Endothelial cell of umbilical vein (primary cell): ENCODE measurements around the gene TBRG1. TPM values are rescaled to one million over a fixed set of nuclear protein-coding genes. Genes with fewer than 3 reads are reported as not detected.

Experiments used
- BruUV-seq: library from RNA; stranded (reverse); fragments of 400-500 nt; replicated peaks from 2 replicates; lab custom pipeline; 2021; lab: Mats Ljungman, UMichigan
- CTCF ChIA-PET: fragments of 300-600, 350-600 bp; sonication (Branson Sonifier 250); formaldehyde crosslinking; loops from one replicate; lab custom pipeline; 2021; ENCODE audit warnings: antibody characterized with exemption, inconsistent platforms; lab: Charles Lee
- POLR2A ChIA-PET: fragments of 300-600, 350-600 bp; sonication (Branson Sonifier 250); formaldehyde crosslinking; loops from one replicate; lab custom pipeline; 2021; ENCODE audit warnings: antibody characterized with exemption, inconsistent platforms; lab: Charles Lee
- DNase-seq: peaks from one replicate; pipeline ENCODE4 v3.0.0-alpha.2; 2011; ENCODE audit warnings: low read depth, low spot score
- FAIRE-seq: peaks from 2 replicates; lab custom pipeline; 2011; peaks lifted over from hg19 to GRCh38; lab: Jason Lieb, UNC
- H2AFZ ChIP-seq: 2 replicates; pipeline ENCODE4 v1.6.0; 2012; ENCODE audit warnings: low read depth, low read length, control low read depth, inconsistent platforms
- H3K27ac ChIP-seq: 2 replicates; pipeline ENCODE4 v1.5.1; 2011; ENCODE audit warnings: low read depth, mild to moderate bottlenecking, control low read depth, low read length, moderate library complexity; ENCODE audit not compliant: insufficient read depth
- H3K27me3 ChIP-seq, 2 experiments: 2 replicates each; pipeline versions ENCODE4 v1.6.0 to v1.6.1; 2011; ENCODE audit warnings: low read length in 2 of 2, mixed read lengths in 1 of 2; ENCODE audit not compliant: control insufficient read depth in 2 of 2, insufficient read depth in 2 of 2
- H3K36me3 ChIP-seq, 2 experiments: 2 replicates in 1 of 2; 3 replicates in 1 of 2; pipeline ENCODE4 v1.5.1; 2011; ENCODE audit warnings: low read length in 2 of 2, mild to moderate bottlenecking in 1 of 2, moderate library complexity in 1 of 2; ENCODE audit not compliant: control insufficient read depth in 2 of 2, insufficient read depth in 2 of 2; ENCODE audit errors: extremely low read depth in 1 of 2
- H3K4me1 ChIP-seq: 3 replicates; pipeline ENCODE4 v1.5.1; 2011; ENCODE audit warnings: mild to moderate bottlenecking, low read length; ENCODE audit not compliant: control insufficient read depth, insufficient read depth; ENCODE audit errors: extremely low read depth
- H3K4me2 ChIP-seq: 2 replicates; pipeline ENCODE4 v1.6.1; 2011; ENCODE audit warnings: low read length, control low read depth, mixed read lengths; ENCODE audit not compliant: insufficient read depth
- H3K4me3 ChIP-seq, 3 experiments: fragments of 200-600 bp in 1 of 3; sonication (generic), shearing (Covaris generic) in 1 of 3; replicated peaks in 1 of 3; 2 replicates each; pipeline ENCODE4 v1.5.1; 2011 to 2016; ENCODE audit warnings: control low read depth in 3 of 3, low read length in 3 of 3, mild to moderate bottlenecking in 2 of 3, inconsistent platforms in 1 of 3, low read depth in 1 of 3, moderate library complexity in 1 of 3; ENCODE audit not compliant: insufficient read depth in 1 of 3
- H3K79me2 ChIP-seq: 2 replicates; pipeline ENCODE4 v1.6.0; 2012; ENCODE audit warnings: low read length, inconsistent platforms; ENCODE audit not compliant: control insufficient read depth, insufficient read depth
- H3K9ac ChIP-seq: replicated peaks from 2 replicates; pipeline ENCODE3; 2011; ENCODE audit warnings: low read length, control low read depth; ENCODE audit not compliant: insufficient read depth; ENCODE audit errors: extremely low read depth
- H3K9me1 ChIP-seq: replicated peaks from 3 replicates; pipeline ENCODE4 v1.6.0; 2011; ENCODE audit warnings: mild to moderate bottlenecking, low read length; ENCODE audit not compliant: control insufficient read depth, insufficient read depth; ENCODE audit errors: extremely low read depth
- H3K9me3 ChIP-seq: replicated peaks from 2 replicates; pipeline ENCODE4 v1.5.1; 2012; ENCODE audit warnings: low read length, inconsistent platforms; ENCODE audit not compliant: control insufficient read depth, insufficient read depth
- H4K20me1 ChIP-seq: replicated peaks from 2 replicates; pipeline ENCODE3; 2011; ENCODE audit warnings: mild to moderate bottlenecking, low read length; ENCODE audit not compliant: control insufficient read depth, insufficient read depth; ENCODE audit errors: extremely low read depth
- EZH2 ChIP-seq: IDR thresholded peaks from 2 replicates; pipeline ENCODE4 v1.6.1; 2012; ENCODE audit warnings: borderline replicate concordance, low read depth, mild to moderate bottlenecking, moderate library complexity, low read length, inconsistent platforms; ENCODE audit not compliant: severe bottlenecking
- FOS ChIP-seq: IDR thresholded peaks from 2 replicates; pipeline ENCODE4 v1.6.1; 2011; ENCODE audit warnings: mild to moderate bottlenecking, low read length, moderate library complexity, borderline replicate concordance; ENCODE audit not compliant: insufficient read depth
- GATA2 ChIP-seq: IDR thresholded peaks from 2 replicates; pipeline ENCODE4 v1.7.0; 2011; ENCODE audit warnings: low read depth, mild to moderate bottlenecking, moderate library complexity, mixed read lengths, low read length; ENCODE audit not compliant: insufficient read length, insufficient read depth
- JUN ChIP-seq: IDR thresholded peaks from 2 replicates; pipeline ENCODE4 v1.6.1; 2011; ENCODE audit warnings: borderline replicate concordance, low read depth; ENCODE audit not compliant: insufficient read length, insufficient read depth
- MYC ChIP-seq: IDR thresholded peaks from one replicate; pipeline ENCODE4 v1.6.1; 2011; ENCODE audit warnings: mild to moderate bottlenecking, low read depth, low read length
- POLR2A ChIP-seq: IDR thresholded peaks from 2 replicates; pipeline ENCODE4 v1.6.1; 2012; ENCODE audit warnings: low read depth, mild to moderate bottlenecking, control low read depth, low read length
- POLR2AphosphoS5 ChIP-seq: IDR thresholded peaks from 2 replicates; pipeline ENCODE4 v1.6.1; 2012; ENCODE audit warnings: low read depth, mild to moderate bottlenecking, control low read depth, low read length, moderate library complexity; ENCODE audit not compliant: insufficient read depth
- dilution Hi-C: fragments of 300-500 bp; cut with MboI; formaldehyde crosslinking; loops from one replicate; pipeline ENCODE4 v1.15.0; 2019; ENCODE audit warnings: low sequenced_read_pairs; ENCODE audit not compliant: extremely low pct_ligation_motif_present
- intact Hi-C: fragments of 100-400 bp; cut with micrococcal nuclease; formaldehyde crosslinking; loops from one replicate; pipeline ENCODE4 v1.10.0; 2022
- polyA plus RNA-seq, 4 experiments: library from polyadenylated mRNA; depleted of rRNA in 3 of 4; stranded (reverse) in 3 of 4; unstranded in 1 of 4; fragments of >200 nt; gene quantifications; 2 replicates each; pipeline versions ENCODE4 v1.2.1 to v1.2.3, GENCODE V29; 2011 to 2012; ENCODE audit warnings: missing spikeins in 1 of 4
- total RNA-seq: library from RNA; stranded (reverse); gene quantifications from 2 replicates; pipeline ENCODE4 v1.2.3, GENCODE V29; 2021
- TF ChIP-seq, protein P1 (sequence below), 2 donors: IDR thresholded peaks; 1 replicate in 1 of 2; 2 replicates in 1 of 2; pipeline ENCODE4 v1.5.1; 2011; ENCODE audit warnings: low read length in 2 of 2, mild to moderate bottlenecking in 2 of 2, moderate library complexity in 2 of 2, control low read depth in 1 of 2, inconsistent platforms in 1 of 2, low read depth in 1 of 2; ENCODE audit not compliant: insufficient read depth in 1 of 2; ENCODE audit errors: extremely low read depth in 1 of 2
- TF ChIP-seq, protein P2 (sequence below): IDR thresholded peaks from 2 replicates; pipeline ENCODE4 v1.6.1; 2011; ENCODE audit not compliant: insufficient read depth, insufficient read length

Gene TBRG1
- total and polyA plus RNA-seq, 2 donors (not counting 3 experiments of a cell fraction or from before 2014, with no cell fraction given), result 22.4 to 29.6 TPM

DNA sequence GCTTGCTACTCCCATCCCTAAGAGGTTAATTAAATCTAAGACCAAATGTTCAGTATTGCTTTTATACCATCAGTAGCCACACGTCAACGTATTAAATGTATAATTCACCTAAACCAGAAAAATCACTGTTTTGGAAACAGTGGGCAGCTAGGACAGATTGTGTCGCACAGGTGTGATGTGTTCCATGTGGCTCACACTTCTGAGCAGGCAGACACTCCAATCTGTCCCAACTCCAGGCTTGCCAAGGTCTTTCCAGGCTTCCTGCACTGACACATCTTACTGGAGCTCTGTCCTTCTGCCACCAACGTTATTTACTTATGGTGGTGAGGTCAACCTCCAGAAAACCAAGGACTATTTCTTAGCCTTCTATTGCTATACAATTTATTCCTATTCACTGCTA, 39.4 kb downstream of the TBRG1 start:
- intact Hi-C loops, result no loop called here
- Histone ChIP-seq H3K36me3 (no peaks in the 10 kb centered on the region), H3K4me1 (no peaks in the 10 kb centered on the region), H3K9me1 (no peaks in the 10 kb centered on the region), H3K27ac (no peak overlapping the region), H3K4me3 (no peak overlapping the region), H3K79me2 (no peaks in the 10 kb centered on the region), H3K4me2 (no peak overlapping the region), H4K20me1 (no peaks in the 10 kb centered on the region), H3K27me3 (no peaks in the 10 kb centered on the region), H3K9me3 (no peaks in the 10 kb centered on the region), H2AFZ (no peak overlapping the region), H3K9ac (no peak overlapping the region)
- ChIA-PET CTCF (interaction anchor here (0.9 to 3.1 kb wide), 5 partner anchors 17 to 214 kb away, joined by 3 to 21 read pairs (median 5); no protein-coding TSS in a partner anchor), POLR2A (no interaction called here)
- dilution Hi-C loops, result loop anchor here (10.0 kb wide), 1 partner anchor 173 kb away; no protein-coding TSS in a partner anchor
- TF ChIP-seq POLR2AphosphoS5, result no peak
- no peak for TF ChIP-seq GATA2
- BruUV-seq, result no TSS peak
- DNase-seq, result no peak
- FAIRE-seq, result no peak

DNA sequence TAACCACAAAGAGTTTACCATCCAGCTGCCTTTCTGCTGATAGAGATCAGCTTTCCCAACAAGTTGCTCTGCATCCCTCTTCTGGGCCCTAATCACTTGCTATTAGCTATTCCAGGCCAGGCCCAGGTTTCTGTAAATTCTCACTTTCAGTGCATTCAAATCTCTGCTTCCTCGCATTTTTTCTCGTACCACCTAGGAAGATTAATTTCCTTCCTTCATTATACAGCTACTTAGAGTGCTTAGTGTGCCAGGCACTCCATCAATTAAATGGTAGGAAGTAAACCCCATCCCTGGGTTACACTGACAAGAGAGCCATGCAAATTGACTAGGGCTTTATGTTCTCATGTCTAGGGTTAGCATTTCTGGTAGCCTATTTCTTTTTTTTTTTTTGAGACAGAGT, 41.2 kb downstream of the TBRG1 start:
- Histone ChIP-seq H3K27me3 (no peaks in the 10 kb centered on the region), H3K9me1 (no peaks in the 10 kb centered on the region), H3K79me2 (no peaks in the 10 kb centered on the region), H2AFZ (no peak overlapping the region), H4K20me1 (no peaks in the 10 kb centered on the region), H3K9me3 (no peaks in the 10 kb centered on the region), H3K4me3 (no peak overlapping the region), H3K9ac (no peak overlapping the region), H3K4me1 (no peaks in the 10 kb centered on the region), H3K36me3 (no peaks in the 10 kb centered on the region), H3K27ac (no peak overlapping the region), H3K4me2 (no peak overlapping the region)
- POLR2A ChIA-PET, result no interaction called here
- DNase-seq, result no peak
- intact Hi-C loops (no loop called here), dilution Hi-C loops (loop anchor here (10.0 kb wide), 1 partner anchor 171 kb away; no protein-coding TSS in a partner anchor)
- CTCF ChIA-PET, result interaction anchor here (1.1 to 3.1 kb wide), 8 partner anchors 10 to 203 kb away, joined by 3 to 21 read pairs (median 4); partner anchors contain the start of genes SIAE and SPA17
- no TSS peak for BruUV-seq
- TF ChIP-seq FOS, result no peak
- TF ChIP-seq, protein P1, sequence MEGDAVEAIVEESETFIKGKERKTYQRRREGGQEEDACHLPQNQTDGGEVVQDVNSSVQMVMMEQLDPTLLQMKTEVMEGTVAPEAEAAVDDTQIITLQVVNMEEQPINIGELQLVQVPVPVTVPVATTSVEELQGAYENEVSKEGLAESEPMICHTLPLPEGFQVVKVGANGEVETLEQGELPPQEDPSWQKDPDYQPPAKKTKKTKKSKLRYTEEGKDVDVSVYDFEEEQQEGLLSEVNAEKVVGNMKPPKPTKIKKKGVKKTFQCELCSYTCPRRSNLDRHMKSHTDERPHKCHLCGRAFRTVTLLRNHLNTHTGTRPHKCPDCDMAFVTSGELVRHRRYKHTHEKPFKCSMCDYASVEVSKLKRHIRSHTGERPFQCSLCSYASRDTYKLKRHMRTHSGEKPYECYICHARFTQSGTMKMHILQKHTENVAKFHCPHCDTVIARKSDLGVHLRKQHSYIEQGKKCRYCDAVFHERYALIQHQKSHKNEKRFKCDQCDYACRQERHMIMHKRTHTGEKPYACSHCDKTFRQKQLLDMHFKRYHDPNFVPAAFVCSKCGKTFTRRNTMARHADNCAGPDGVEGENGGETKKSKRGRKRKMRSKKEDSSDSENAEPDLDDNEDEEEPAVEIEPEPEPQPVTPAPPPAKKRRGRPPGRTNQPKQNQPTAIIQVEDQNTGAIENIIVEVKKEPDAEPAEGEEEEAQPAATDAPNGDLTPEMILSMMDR (IDR thresholded peaks at IDR 0.05; ENCODE audit: extremely low read depth in 1 of 2, insufficient read depth in 1 of 2, low read depth in 1 of 2, low read length in 2 of 2), result no peak
- TF ChIP-seq EZH2, result no peak
- no peak for TF ChIP-seq MYC
- TF ChIP-seq POLR2AphosphoS5, result no peak
- TF ChIP-seq GATA2, result no peak
- TF ChIP-seq JUN, result no peak
- no peak for TF ChIP-seq POLR2A
- TF ChIP-seq, protein P2, sequence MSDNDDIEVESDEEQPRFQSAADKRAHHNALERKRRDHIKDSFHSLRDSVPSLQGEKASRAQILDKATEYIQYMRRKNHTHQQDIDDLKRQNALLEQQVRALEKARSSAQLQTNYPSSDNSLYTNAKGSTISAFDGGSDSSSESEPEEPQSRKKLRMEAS, result no peak
- no peak for FAIRE-seq
